Panc1 (cell line): ENCODE data around the gene CRIM1. TPM values are rescaled to one million over a fixed set of nuclear protein-coding genes. Genes with fewer than 3 reads are reported as not detected.
A peak's percentile ranks its signal among the peaks of the same experiment; 100 is the strongest.

Experiments used
- ATAC-seq: fragments of 200-7000 bp; cut with Tn5 transposase; 2 replicates; pipeline ENCODE4 v1.9.1; 2020; ENCODE audit warnings: mild to moderate bottlenecking, moderate library complexity
- BruUV-seq: library from RNA; stranded (reverse); fragments of 400-500 nt; replicated peaks from 2 replicates; lab custom pipeline; 2021; lab: Mats Ljungman, UMichigan
- CTCF ChIA-PET: fragments of 300-600 bp; sonication (Branson Sonifier 250); formaldehyde crosslinking; loops from one replicate; lab custom pipeline; 2022; ENCODE audit warnings: antibody characterized with exemption; lab: Charles Lee
- POLR2A ChIA-PET: fragments of 300-600 bp; sonication (Branson Sonifier 250); formaldehyde crosslinking; loops from one replicate; lab custom pipeline; 2022; ENCODE audit warnings: antibody characterized with exemption; lab: Charles Lee
- DNase-seq: peaks from one replicate; pipeline ENCODE4 v3.0.0-alpha.2; 2010; ENCODE audit warnings: low read depth, low spot score
- H3K27ac ChIP-seq: 2 replicates; pipeline ENCODE4 v1.5.1; 2011; ENCODE audit warnings: mild to moderate bottlenecking, low read length, inconsistent platforms
- H3K27me3 ChIP-seq: fragments of 200-500 bp; sonication (Bioruptor generic); 2 replicates; pipeline ENCODE4 v1.6.0; 2014; ENCODE audit warnings: low read length, inconsistent platforms; ENCODE audit not compliant: control insufficient read depth, insufficient read depth
- H3K36me3 ChIP-seq: fragments of 200-500 bp; sonication (Bioruptor generic); 2 replicates; pipeline ENCODE4 v1.5.1; 2014; ENCODE audit warnings: inconsistent platforms, mild to moderate bottlenecking, low read length, moderate library complexity; ENCODE audit not compliant: control insufficient read depth, insufficient read depth
- H3K4me1 ChIP-seq: 2 replicates; pipeline ENCODE4 v1.5.1; 2011; ENCODE audit warnings: inconsistent platforms, mild to moderate bottlenecking, low read length, moderate library complexity; ENCODE audit not compliant: control insufficient read depth, insufficient read depth
- H3K4me3 ChIP-seq, 2 experiments: 2 replicates each; pipeline ENCODE4 v1.5.1; 2011 to 2012; ENCODE audit warnings: low read depth in 2 of 2, low read length in 2 of 2, mild to moderate bottlenecking in 2 of 2, inconsistent platforms in 1 of 2, moderate library complexity in 1 of 2
- H3K9me3 ChIP-seq: fragments of 200-500 bp; sonication (Bioruptor generic); 2 replicates; pipeline ENCODE4 v1.5.1; 2014; ENCODE audit warnings: low read depth, mild to moderate bottlenecking, inconsistent platforms, low read length, moderate library complexity; ENCODE audit not compliant: control insufficient read depth, insufficient read depth
- CTCF ChIP-seq: fragments of 450-650 bp; IDR thresholded peaks from 2 replicates; pipeline ENCODE4 v1.5.1; 2017; ENCODE audit warnings: mild to moderate bottlenecking
- POLR2AphosphoS5 ChIP-seq: IDR thresholded peaks from 2 replicates; pipeline ENCODE4 v1.6.1; 2012; ENCODE audit warnings: mild to moderate bottlenecking, low read depth, low read length, moderate library complexity
- REST ChIP-seq, 2 experiments: IDR thresholded peaks; 2 replicates each; pipeline ENCODE4 v1.6.1; 2011 to 2012; ENCODE audit warnings: low read depth in 2 of 2, control low read depth in 1 of 2, low read length in 1 of 2, mild to moderate bottlenecking in 1 of 2, moderate library complexity in 1 of 2; ENCODE audit not compliant: insufficient read depth in 1 of 2
- SIN3A ChIP-seq: IDR thresholded peaks from 2 replicates; pipeline ENCODE4 v1.6.1; 2012; ENCODE audit warnings: low read depth, mild to moderate bottlenecking, low read length, moderate library complexity, borderline replicate concordance; ENCODE audit not compliant: insufficient read depth
- TCF7L2 ChIP-seq: IDR thresholded peaks from 2 replicates; pipeline ENCODE4 v1.6.1; 2011; ENCODE audit warnings: mild to moderate bottlenecking, low read depth, low read length, inconsistent platforms
- in situ Hi-C: cut with HindIII; loops from 2 replicates; pipeline ENCODE4 v1.10.0; 2016; ENCODE audit warnings: low sequenced_read_pairs, low pct_unique_long_range_greater_than_20kb
- intact Hi-C: fragments of 100-400 bp; cut with micrococcal nuclease; formaldehyde crosslinking; loops from one replicate; pipeline ENCODE4 v1.10.0; 2022; ENCODE audit not compliant: unreplicated experiment
- total RNA-seq: library from RNA; stranded (reverse); gene quantifications from one replicate; pipeline ENCODE4 v1.2.1, GENCODE V29; 2021; ENCODE audit not compliant: unreplicated experiment

The CRIM1 gene
- total RNA-seq, 1 experiment from 2014 or later, result 290 TPM

- no peak for ATAC-seq
- Histone ChIP-seq H3K36me3 (peaks cover 76% of the 10 kb centered on the region), H3K27ac (peak overlapping the region; percentile 98), H3K4me3 (no peak overlapping the region), H3K27me3 (no peaks in the 10 kb centered on the region), H3K4me1 (peaks cover 72% of the 10 kb centered on the region), H3K9me3 (peaks cover 25% of the 10 kb centered on the region)
- in situ Hi-C loops, result no loop called here
- CTCF ChIA-PET, result no interaction called here
- TF ChIP-seq REST (IDR thresholded peaks at IDR 0.05; ENCODE audit: insufficient read depth in 1 of 2, low read depth in 2 of 2, low read length in 1 of 2) (no peak), TCF7L2 (no peak), SIN3A (no peak)
- POLR2A ChIA-PET, result no interaction called here
- intact Hi-C loops, result no loop called here
- no TSS peak for BruUV-seq
- DNase-seq, result no peak
Observed at GRCh38 chr2:36480028-36480427, 124.5 kb downstream of the CRIM1 start.

- peaks cover 78% of the 10 kb centered on the region for H3K4me1 ChIP-seq
- POLR2A ChIA-PET, result no interaction called here
- intact Hi-C loops (no loop called here), in situ Hi-C loops (no loop called here)
- H3K27ac ChIP-seq, result peak overlapping the region; percentile 98
- CTCF ChIA-PET, result no interaction called here
- peaks cover 75% of the 10 kb centered on the region for H3K36me3 ChIP-seq
- no peak overlapping the region for H3K4me3 ChIP-seq
- peaks cover 19% of the 10 kb centered on the region for H3K9me3 ChIP-seq
- ATAC-seq (no peak), DNase-seq (no peak)
- H3K27me3 ChIP-seq, result no peaks in the 10 kb centered on the region
- TF ChIP-seq REST (IDR thresholded peaks at IDR 0.05; ENCODE audit: insufficient read depth in 1 of 2, low read depth in 2 of 2, low read length in 1 of 2) (no peak), SIN3A (no peak)
- TSS peak; percentile 4 for BruUV-seq
Observed at GRCh38 chr2:36480636-36481035, 125.1 kb downstream of the CRIM1 start.

- Histone ChIP-seq H3K4me3 (no peak overlapping the region), H3K4me1 (peaks cover 85% of the 10 kb centered on the region), H3K9me3 (peaks cover 9% of the 10 kb centered on the region; the same call in 1 of the 2 replicates), H3K36me3 (peaks cover 75% of the 10 kb centered on the region), H3K27me3 (no peaks in the 10 kb centered on the region), H3K27ac (peak overlapping the region; percentile 98)
- intact Hi-C loops (no loop called here), in situ Hi-C loops (no loop called here)
- ChIA-PET POLR2A (no interaction called here), CTCF (no interaction called here)
- no TSS peak for BruUV-seq
- ATAC-seq (no peak), DNase-seq (no peak)
- TF ChIP-seq TCF7L2 (no peak), POLR2AphosphoS5 (no peak), SIN3A (no peak), CTCF (no peak), REST (IDR thresholded peaks at IDR 0.05; ENCODE audit: insufficient read depth in 1 of 2, low read depth in 2 of 2, low read length in 1 of 2) (no peak)
Observed at GRCh38 chr2:36481709-36482108, 126.1 kb downstream of the CRIM1 start.
